HepG2 (cell line): ENCODE results near the gene SLBP. TPM values are rescaled to one million over a fixed set of nuclear protein-coding genes. Genes with fewer than 3 reads are reported as not detected.

ENCODE experiments used
- CEBPG ChIP-seq: IDR thresholded peaks from 2 replicates; pipeline ENCODE4 v1.6.1; 2016
- CHD2 ChIP-seq: IDR thresholded peaks from 2 replicates; pipeline ENCODE4 v1.6.1; 2011; ENCODE audit warnings: low read depth, low read length, improper control_type of control experiment
- ERF ChIP-seq: IDR thresholded peaks from 2 replicates; pipeline ENCODE4 v1.6.1; 2018; ENCODE audit warnings: missing biosample characterization, missing genetic modification reagents
- FLYWCH1 ChIP-seq: sonication (generic); formaldehyde crosslinking; IDR thresholded peaks from 2 replicates; pipeline ENCODE4 v1.8.1; 2023; ENCODE audit warnings: mild to moderate bottlenecking, missing genetic modification reagents
- FOSL2 ChIP-seq: sonication (generic); formaldehyde crosslinking; IDR thresholded peaks from 2 replicates; pipeline ENCODE4 v1.4.0; 2020; ENCODE audit warnings: missing genetic modification reagents
- FOXJ3 ChIP-seq: sonication (generic); formaldehyde crosslinking; IDR thresholded peaks from 2 replicates; pipeline ENCODE4 v1.4.0; 2020; ENCODE audit warnings: missing genetic modification reagents, mild to moderate bottlenecking, borderline replicate concordance
- FOXK1 ChIP-seq: sonication (generic); formaldehyde crosslinking; IDR thresholded peaks from 2 replicates; pipeline ENCODE4 v1.4.0; 2020; ENCODE audit warnings: low read depth, missing genetic modification reagents, borderline replicate concordance
- FOXP1 ChIP-seq, 2 experiments: fragments of 450-650 bp in 1 of 2; IDR thresholded peaks; 2 replicates each; pipeline ENCODE4 v1.6.1; 2017 to 2018; ENCODE audit warnings: antibody characterized with exemption in 1 of 2
- GABPB1 ChIP-seq: IDR thresholded peaks from 2 replicates; pipeline ENCODE4 v1.6.1; 2016; ENCODE audit warnings: mild to moderate bottlenecking, missing genetic modification reagents, moderate library complexity, missing compliant biosample characterization
- GATAD1 ChIP-seq: IDR thresholded peaks from 2 replicates; pipeline ENCODE4 v1.6.1; 2016; ENCODE audit warnings: missing genetic modification reagents, missing compliant biosample characterization
- GATAD2A ChIP-seq: IDR thresholded peaks from 2 replicates; pipeline ENCODE4 v1.6.1; 2016
- JARID2 ChIP-seq: sonication (generic); formaldehyde crosslinking; IDR thresholded peaks from 2 replicates; pipeline ENCODE4 v1.8.1; 2023; ENCODE audit warnings: missing genetic modification reagents, inconsistent platforms; ENCODE audit not compliant: insufficient replicate concordance
- KDM2A ChIP-seq: sonication (generic); formaldehyde crosslinking; IDR thresholded peaks from 2 replicates; pipeline ENCODE4 v1.4.0; 2020; ENCODE audit warnings: low read depth, missing genetic modification reagents, borderline replicate concordance
- KDM3A ChIP-seq: IDR thresholded peaks from 2 replicates; pipeline ENCODE4 v1.6.1; 2018; ENCODE audit warnings: low read depth, missing compliant biosample characterization
- KLF11 ChIP-seq: IDR thresholded peaks from 2 replicates; pipeline ENCODE4 v1.6.1; 2016; ENCODE audit warnings: missing compliant biosample characterization
- KLF9 ChIP-seq: IDR thresholded peaks from 2 replicates; pipeline ENCODE4 v1.6.1; 2016; ENCODE audit warnings: low read depth
- MED13 ChIP-seq: sonication (generic); formaldehyde crosslinking; IDR thresholded peaks from 2 replicates; pipeline ENCODE4 v1.5.0; 2020; ENCODE audit warnings: missing genetic modification reagents
- MIXL1 ChIP-seq: IDR thresholded peaks from 2 replicates; pipeline ENCODE4 v1.6.1; 2016
- NFATC3 ChIP-seq: sonication (generic); formaldehyde crosslinking; IDR thresholded peaks from 2 replicates; pipeline ENCODE4 v1.5.1; 2020; ENCODE audit warnings: mild to moderate bottlenecking, missing genetic modification reagents
- PHF21A ChIP-seq: sonication (generic); formaldehyde crosslinking; IDR thresholded peaks from 2 replicates; pipeline ENCODE4 v1.5.0; 2020; ENCODE audit warnings: mild to moderate bottlenecking, missing genetic modification reagents
- POLR2A ChIP-seq, 2 experiments: IDR thresholded peaks; 2 replicates each; pipeline ENCODE4 v1.6.1; 2011; ENCODE audit warnings: low read depth in 2 of 2, low read length in 2 of 2, mild to moderate bottlenecking in 1 of 2, moderate library complexity in 1 of 2; ENCODE audit not compliant: insufficient read depth in 1 of 2
- RAD21 ChIP-seq: fragments of 450-650 bp; formaldehyde crosslinking; IDR thresholded peaks from 2 replicates; pipeline ENCODE4 v1.5.0; 2020; ENCODE audit warnings: mild to moderate bottlenecking
- SALL1 ChIP-seq: sonication (generic); formaldehyde crosslinking; IDR thresholded peaks from 2 replicates; pipeline ENCODE4 v1.8.0; 2022; ENCODE audit warnings: mild to moderate bottlenecking, missing genetic modification reagents
- SAP130 ChIP-seq: IDR thresholded peaks from 2 replicates; pipeline ENCODE4 v1.6.1; 2016; ENCODE audit warnings: low read depth
- SMAD3 ChIP-seq: sonication (generic); formaldehyde crosslinking; IDR thresholded peaks from 2 replicates; pipeline ENCODE4 v1.4.0; 2020; ENCODE audit warnings: missing genetic modification reagents
- SP1 ChIP-seq, 2 experiments: fragments of 450-650 bp in 1 of 2; sonication (generic) in 1 of 2; formaldehyde crosslinking in 1 of 2; IDR thresholded peaks; 2 replicates each; pipeline versions ENCODE4 v1.4.0 to v1.6.1; 2016 to 2020; ENCODE audit warnings: missing genetic modification reagents in 1 of 2
- TARDBP ChIP-seq: sonication (generic); formaldehyde crosslinking; IDR thresholded peaks from 2 replicates; pipeline ENCODE4 v1.8.0; 2022; ENCODE audit warnings: mild to moderate bottlenecking, missing genetic modification reagents
- ZNF501 ChIP-seq: sonication (generic); formaldehyde crosslinking; IDR thresholded peaks from 2 replicates; pipeline ENCODE4 v1.5.1; 2020; ENCODE audit warnings: mild to moderate bottlenecking, moderate library complexity, missing genetic modification reagents
- ZNF570 ChIP-seq: sonication (generic); formaldehyde crosslinking; IDR thresholded peaks from 2 replicates; pipeline ENCODE4 v1.4.0; 2020; ENCODE audit warnings: mild to moderate bottlenecking, missing genetic modification reagents, borderline replicate concordance
- ZNF598 ChIP-seq: sonication (generic); formaldehyde crosslinking; IDR thresholded peaks from 2 replicates; pipeline ENCODE4 v1.5.1; 2020; ENCODE audit warnings: mild to moderate bottlenecking, missing genetic modification reagents, borderline replicate concordance
- ZNF605 ChIP-seq: sonication (generic); formaldehyde crosslinking; IDR thresholded peaks from 2 replicates; pipeline ENCODE4 v1.8.0; 2022; ENCODE audit warnings: mild to moderate bottlenecking, missing genetic modification reagents
- ZNF850 ChIP-seq: sonication (generic); formaldehyde crosslinking; conservative IDR thresholded peaks from 2 replicates; pipeline ENCODE4 v1.9.0; 2021; ENCODE audit warnings: mild to moderate bottlenecking, missing genetic modification reagents
- polyA plus RNA-seq, 8 experiments: library from polyadenylated mRNA; depleted of rRNA in 3 of 8; stranded (reverse) in 7 of 8; unstranded in 1 of 8; fragments of >200 nt; fragmentation: Illumina TruSeq in 4 of 8; extraction: Trizol in 4 of 8; gene quantifications; 2 replicates each; pipeline versions ENCODE4 v1.2.1 to v1.2.3, GENCODE V29; 2011 to 2016; ENCODE audit warnings: low read depth in 4 of 8, missing spikeins in 1 of 8, mixed read lengths in 1 of 8; ENCODE audit not compliant: insufficient read depth in 1 of 8
- total RNA-seq, 5 experiments: library from RNA; depleted of rRNA; stranded (reverse); fragments of >200 nt; fragmentation: Illumina TruSeq; extraction: Trizol; gene quantifications; 2 replicates each; pipeline ENCODE4 v1.2.3, GENCODE V29; 2016; ENCODE audit warnings: low read depth in 1 of 5
- TF ChIP-seq, protein P1 (sequence below): IDR thresholded peaks from 2 replicates; pipeline ENCODE4 v1.6.1; 2016; ENCODE audit warnings: mild to moderate bottlenecking, missing biosample characterization, missing genetic modification reagents
- TF ChIP-seq, protein P2 (sequence below): sonication (generic); formaldehyde crosslinking; IDR thresholded peaks from 2 replicates; pipeline ENCODE4 v1.5.0; 2020; ENCODE audit warnings: mild to moderate bottlenecking, missing genetic modification reagents

Gene SLBP
- total and polyA plus RNA-seq, 2 of the 13 experiments (the other 11 are each of a cell fraction or from before 2014, with no cell fraction given), result 43.9 to 104 TPM

DNA sequence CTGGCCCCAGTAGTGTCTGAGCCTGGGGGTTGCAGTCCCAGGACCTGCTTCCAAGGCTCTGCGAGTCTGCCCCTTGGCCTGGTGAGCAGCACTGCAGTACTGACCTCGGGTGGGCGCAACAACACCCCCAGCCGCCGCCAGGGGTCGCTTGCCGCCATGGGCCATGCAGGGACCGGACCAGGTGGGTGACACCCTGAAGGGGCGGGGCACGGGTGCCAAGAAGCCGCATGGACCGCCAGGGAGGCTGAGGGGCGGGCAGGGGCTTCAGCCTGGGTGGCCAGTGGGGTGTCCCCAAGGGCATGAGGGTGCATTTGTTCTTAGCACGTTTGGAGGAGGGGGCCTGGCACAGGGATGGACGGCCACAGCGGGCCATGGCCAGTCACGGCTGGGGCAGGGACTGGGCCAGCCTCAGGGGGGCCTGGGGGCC, 34.2 kb upstream of the SLBP start (continued):
- TF ChIP-seq GATAD1 (CRISPR knock-in tag), result peak; percentile 68
- TF ChIP-seq CEBPG (CRISPR knock-in tag), result peak; percentile 56
- TF ChIP-seq GATAD2A (CRISPR knock-in tag), result peak; percentile 80
- 0 out of 2 replicates have a peak, but pooled peaks have one; percentile 37 for TF ChIP-seq KLF9 (CRISPR knock-in tag)
- TF ChIP-seq, protein P1, sequence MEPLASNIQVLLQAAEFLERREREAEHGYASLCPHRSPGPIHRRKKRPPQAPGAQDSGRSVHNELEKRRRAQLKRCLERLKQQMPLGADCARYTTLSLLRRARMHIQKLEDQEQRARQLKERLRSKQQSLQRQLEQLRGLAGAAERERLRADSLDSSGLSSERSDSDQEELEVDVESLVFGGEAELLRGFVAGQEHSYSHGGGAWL (CRISPR knock-in tag), result peak; percentile 63; the same call in 1 of the 2 replicates
- TF ChIP-seq FOXJ3 (CRISPR knock-in tag), result peak; percentile 52; the same call in 1 of the 2 replicates
- no peak for TF ChIP-seq ZNF850
- TF ChIP-seq FOXP1 (IDR thresholded peaks at IDR 0.05), result no peak
- 0 out of 2 replicates have a peak, but pooled peaks have one; percentile 18 for TF ChIP-seq FOXP1 (CRISPR knock-in tag; IDR thresholded peaks at IDR 0.05)
- TF ChIP-seq FOSL2 (CRISPR knock-in tag), result peak; percentile 46
- no peak for TF ChIP-seq PHF21A
- TF ChIP-seq SP1 (IDR thresholded peaks at IDR 0.05), result no peak
- peak; percentile 72; the same call in 1 of the 2 replicates for TF ChIP-seq SP1 (CRISPR knock-in tag; IDR thresholded peaks at IDR 0.05)
- peak; percentile 94 for TF ChIP-seq RAD21
- TF ChIP-seq ERF (CRISPR knock-in tag), result peak; percentile 64
- TF ChIP-seq JARID2, result peak; percentile 45
- TF ChIP-seq, protein P2, sequence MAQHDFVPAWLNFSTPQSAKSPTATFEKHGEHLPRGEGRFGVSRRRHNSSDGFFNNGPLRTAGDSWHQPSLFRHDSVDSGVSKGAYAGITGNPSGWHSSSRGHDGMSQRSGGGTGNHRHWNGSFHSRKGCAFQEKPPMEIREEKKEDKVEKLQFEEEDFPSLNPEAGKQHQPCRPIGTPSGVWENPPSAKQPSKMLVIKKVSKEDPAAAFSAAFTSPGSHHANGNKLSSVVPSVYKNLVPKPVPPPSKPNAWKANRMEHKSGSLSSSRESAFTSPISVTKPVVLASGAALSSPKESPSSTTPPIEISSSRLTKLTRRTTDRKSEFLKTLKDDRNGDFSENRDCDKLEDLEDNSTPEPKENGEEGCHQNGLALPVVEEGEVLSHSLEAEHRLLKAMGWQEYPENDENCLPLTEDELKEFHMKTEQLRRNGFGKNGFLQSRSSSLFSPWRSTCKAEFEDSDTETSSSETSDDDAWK (CRISPR knock-in tag), result no peak
- no peak for TF ChIP-seq ZNF598 (CRISPR knock-in tag)
- peak; percentile 80; the same call in 1 of the 2 replicates for TF ChIP-seq FOXK1
- 0 out of 2 replicates have a peak, but pooled peaks have one; percentile 31 for TF ChIP-seq MIXL1
- no peak for TF ChIP-seq NFATC3
- no peak for TF ChIP-seq ZNF501
- peak; percentile 44; the same call in 1 of the 2 replicates for TF ChIP-seq TARDBP (CRISPR knock-in tag)
- no peak for TF ChIP-seq ZNF570
- TF ChIP-seq POLR2A (IDR thresholded peaks at IDR 0.05; ENCODE audit: insufficient read depth in 1 of 2, low read depth in 2 of 2, low read length in 2 of 2), result no peak
- peak; percentile 22; the same call in 1 of the 2 replicates for TF ChIP-seq CHD2
- TF ChIP-seq KDM2A (CRISPR knock-in tag), result peak; percentile 85; the same call in 1 of the 2 replicates
- TF ChIP-seq SALL1, result peak; percentile 72
- no peak for TF ChIP-seq FLYWCH1 (CRISPR knock-in tag)
- TF ChIP-seq KLF11, result no peak; the same call in 1 of the 2 replicates
- 0 out of 2 replicates have a peak, but pooled peaks have one; percentile 29 for TF ChIP-seq SMAD3 (CRISPR knock-in tag)
- peak; percentile 89 for TF ChIP-seq SAP130 (CRISPR knock-in tag)
- TF ChIP-seq ZNF605, result peak; percentile 78; the same call in 1 of the 2 replicates
- TF ChIP-seq MED13 (CRISPR knock-in tag), result 0 out of 2 replicates have a peak, but pooled peaks have one; percentile 47
- peak; percentile 62 for TF ChIP-seq GABPB1 (CRISPR knock-in tag)
- peak; percentile 86; the same call in 1 of the 2 replicates for TF ChIP-seq KDM3A
